T-helper 17 cell (primary cell): Measurements from ENCODE around the gene STK26. TPM values are rescaled to one million over a fixed set of nuclear protein-coding genes. Genes with fewer than 3 reads are reported as not detected.
"Not testable (repeated sequence)": the region's sequence is repeated elsewhere in the genome, so short reads cannot be mapped to it uniquely, and the experiment has no call there.

ENCODE experiments used
- ATAC-seq: fragments of 150-1000 bp; cut with Tn5 transposase; 2 replicates; pipeline ENCODE4 v1.10.0; 2021; ENCODE audit warnings: mild to moderate bottlenecking, moderate library complexity
- DNase-seq, 3 donors: peaks; one replicate each; pipeline versions ENCODE4 v3.0.0 to v3.0.0-alpha.2; 2020 to 2021
- H3K9me3 ChIP-seq: one replicate; pipeline ENCODE4 v1.7.0; 2013; ENCODE audit warnings: low read length, mild to moderate bottlenecking; ENCODE audit not compliant: control insufficient read depth, poor library complexity, severe bottlenecking
- H3K27ac Mint-ChIP-seq: one replicate; pipeline ENCODE4 v1.8.0; 2022; ENCODE audit warnings: mild to moderate bottlenecking, moderate library complexity, mixed read lengths
- H3K27me3 Mint-ChIP-seq: one replicate; pipeline ENCODE4 v1.8.0; 2022; ENCODE audit warnings: mixed read lengths
- H3K36me3 Mint-ChIP-seq: one replicate; pipeline ENCODE4 v1.8.0; 2022; ENCODE audit warnings: low read depth, mixed read lengths
- H3K4me1 Mint-ChIP-seq: one replicate; pipeline ENCODE4 v1.8.0; 2022; ENCODE audit warnings: mild to moderate bottlenecking, mixed read lengths
- H3K4me3 Mint-ChIP-seq: one replicate; pipeline ENCODE4 v1.8.0; 2022; ENCODE audit warnings: mild to moderate bottlenecking, moderate library complexity, mixed read lengths
- total RNA-seq, 4 donors: library from RNA in 2 of 4; stranded (reverse) in 2 of 4; gene quantifications; one replicate each; pipeline ENCODE4 v1.2.3 and lab custom pipeline; 2022 to 2026

Gene STK26
- total RNA-seq, result 10 to 100 TPM; 25.2 to 34.3 TPM
- 58.3 to 83.2 reads per million in 2 donors for total RNA-seq (lab: John Stamatoyannopoulos, UW)

DNA sequence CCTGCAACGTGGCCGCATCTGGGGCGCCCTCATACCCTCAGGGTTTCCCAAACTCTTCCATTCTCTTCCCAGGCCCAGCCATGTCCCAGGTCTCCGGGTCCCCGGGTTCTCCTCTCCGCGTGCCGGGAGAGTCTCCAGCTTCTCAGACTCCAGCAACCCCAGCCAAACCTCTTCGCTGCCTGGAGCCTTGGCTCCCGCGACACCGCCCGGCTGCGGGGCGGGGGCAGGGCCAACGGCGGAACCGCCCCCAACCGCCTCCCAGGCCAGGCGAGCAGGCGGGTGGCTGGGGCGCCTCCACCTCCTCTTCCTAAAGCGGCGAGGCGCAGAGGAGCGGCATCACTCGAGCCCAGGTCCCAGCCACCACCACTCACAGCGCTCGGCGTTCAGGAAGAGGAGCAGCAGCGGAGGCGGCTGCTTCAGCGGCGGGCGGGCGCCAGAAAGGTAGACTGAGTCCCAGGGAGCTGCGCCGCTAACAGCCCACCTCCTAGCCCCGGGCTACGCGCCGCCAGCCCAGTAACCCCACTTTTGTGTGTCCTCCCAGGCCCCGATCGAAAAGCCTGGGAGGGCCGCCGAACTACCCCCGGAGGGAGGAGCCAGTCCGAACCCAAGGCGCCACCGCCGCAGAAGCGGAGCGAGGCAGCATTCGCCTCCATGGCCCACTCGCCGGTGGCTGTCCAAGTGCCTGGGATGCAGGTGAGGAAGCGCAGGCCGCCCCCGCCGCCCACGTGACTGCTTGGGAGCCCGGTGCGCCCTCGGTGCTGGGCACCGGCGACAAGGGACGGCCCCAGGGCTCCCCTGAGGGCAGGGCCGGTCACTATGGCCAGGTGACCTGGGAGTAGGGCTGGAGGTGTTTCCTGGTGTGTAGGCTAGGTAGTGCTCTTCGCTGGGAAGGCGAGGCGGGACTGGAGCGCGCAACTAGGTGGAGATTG, at the start of gene STK26:
STK26 (plus strand) TSS at position 336 of the 929 bp plus-strand sequence; CDS start at position 652, 316 bp downstream.
- peak; percentile 61 to 68 (median 63) for DNase-seq
- Mint-ChIP-seq H3K4me1 (peaks cover 17% of the 10 kb centered on the region), H3K4me3 (peak within 1 kb of the TSS; percentile 92), H3K36me3 (no peaks in the 10 kb centered on the region), H3K27ac (peak within 1 kb of the TSS; percentile 78), H3K27me3 (no peaks in the 10 kb centered on the region)
- ATAC-seq, result peak; percentile 89
- H3K9me3 ChIP-seq, result no peaks in the 10 kb centered on the region

DNA sequence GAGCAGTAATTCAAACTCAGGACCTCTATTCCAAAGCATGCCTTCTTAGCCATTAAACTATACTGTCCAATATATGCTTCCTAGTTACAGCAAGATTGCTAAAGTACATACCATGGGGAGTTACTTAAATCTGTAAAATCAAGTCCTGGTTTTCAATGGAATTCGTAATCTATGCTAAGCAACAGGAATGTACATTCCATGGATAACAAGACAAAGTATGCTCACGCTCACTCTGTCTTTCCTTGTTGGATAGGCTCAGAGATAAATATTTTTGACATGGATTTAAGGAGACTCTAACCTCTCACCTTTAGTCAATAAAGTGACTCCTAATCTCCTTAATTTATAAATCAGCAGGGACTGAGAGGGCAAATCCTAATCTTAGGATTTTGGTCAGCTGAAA, 47.3 kb upstream of the STK26 start:
- Mint-ChIP-seq H3K4me3 (no peak overlapping the region), H3K36me3 (no peaks in the 10 kb centered on the region), H3K4me1 (no peaks in the 10 kb centered on the region), H3K27me3 (no peaks in the 10 kb centered on the region), H3K27ac (no peak overlapping the region)
- no peaks in the 10 kb centered on the region for H3K9me3 ChIP-seq
- no peak for ATAC-seq
- no peak for DNase-seq

- no peak for ATAC-seq
- H3K36me3 Mint-ChIP-seq, result no peaks in the 10 kb centered on the region
Measured at GRCh38 chrX:131977619-131978018, 45.5 kb upstream of the STK26 start.

GRCh38 chrX:131979116-131979515, 44.0 kb upstream of the STK26 start:
- ATAC-seq (no peak), DNase-seq (no peak)
- H3K9me3 ChIP-seq, result no peaks in the 10 kb centered on the region
- Mint-ChIP-seq H3K27me3 (no peaks in the 10 kb centered on the region), H3K27ac (no peak overlapping the region), H3K36me3 (no peaks in the 10 kb centered on the region), H3K4me3 (no peak overlapping the region), H3K4me1 (peaks cover 3% of the 10 kb centered on the region)

More at GRCh38 chrX:131977619-131978018, 45.5 kb upstream of the STK26 start:
- no peak for DNase-seq
- no peaks in the 10 kb centered on the region for H3K4me1 Mint-ChIP-seq
- H3K9me3 ChIP-seq, result no peaks in the 10 kb centered on the region
- H3K27me3 Mint-ChIP-seq, result no peaks in the 10 kb centered on the region
- H3K27ac Mint-ChIP-seq, result no peak overlapping the region
- H3K4me3 Mint-ChIP-seq, result no peak overlapping the region

DNA sequence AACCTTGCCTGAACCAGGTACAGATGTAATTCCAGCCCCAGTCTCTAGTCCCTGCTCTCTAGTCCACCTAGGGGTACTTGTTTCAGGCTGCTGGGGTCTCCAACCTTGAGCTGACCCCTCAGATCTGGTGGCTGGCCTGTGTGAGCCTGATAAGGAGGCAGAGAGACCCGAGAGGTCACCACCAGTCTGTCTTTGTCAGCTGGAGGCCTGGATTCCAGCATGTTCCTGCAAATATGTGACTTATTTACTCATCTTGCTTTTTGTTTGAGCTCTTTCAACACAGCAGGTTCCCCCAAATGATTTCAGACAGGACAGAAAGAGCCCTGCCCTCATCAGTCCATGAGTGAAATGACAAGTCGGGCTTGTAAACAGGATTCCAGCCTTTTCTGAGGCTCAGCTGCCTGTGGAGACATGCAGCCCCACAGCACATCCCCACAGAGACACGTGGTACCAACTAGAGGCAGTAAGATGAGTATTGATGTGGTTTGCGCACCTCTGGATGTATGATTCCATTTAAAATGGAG, 37.5 kb upstream of the STK26 start:
- H3K9me3 ChIP-seq, result no peaks in the 10 kb centered on the region
- H3K27me3 Mint-ChIP-seq, result no peaks in the 10 kb centered on the region
- DNase-seq (no peak), ATAC-seq (no peak)
- H3K27ac Mint-ChIP-seq, result peak overlapping the region; percentile 94
- peaks cover 27% of the 10 kb centered on the region for H3K4me1 Mint-ChIP-seq
- no peaks in the 10 kb centered on the region for H3K36me3 Mint-ChIP-seq
- no peak overlapping the region for H3K4me3 Mint-ChIP-seq

DNA sequence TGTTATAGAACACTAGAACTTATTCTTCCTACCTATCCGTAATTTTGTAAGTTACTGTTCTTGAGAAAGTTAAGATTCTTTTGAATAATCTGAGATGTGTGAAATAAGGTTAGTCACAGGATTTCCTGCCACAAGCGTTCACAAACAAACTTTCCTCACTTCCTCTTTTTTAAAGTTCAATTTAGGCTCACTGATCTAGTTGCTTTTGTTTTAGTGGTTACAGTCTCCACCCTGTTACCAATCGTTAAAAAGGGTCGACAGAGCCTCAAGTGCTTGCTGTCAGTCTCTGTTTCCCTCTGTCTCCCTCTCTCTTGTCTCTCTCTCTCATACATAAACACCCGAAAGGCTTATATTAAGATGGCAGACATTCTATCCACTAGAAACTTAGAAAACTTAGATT, 35.9 kb upstream of the STK26 start:
- DNase-seq (no peak), ATAC-seq (peak; percentile 96)
- Mint-ChIP-seq H3K4me1 (peaks cover 27% of the 10 kb centered on the region), H3K27me3 (no peaks in the 10 kb centered on the region), H3K36me3 (no peaks in the 10 kb centered on the region), H3K27ac (peak overlapping the region; percentile 94), H3K4me3 (peak overlapping the region; percentile 84)
- H3K9me3 ChIP-seq, result no peaks in the 10 kb centered on the region

- H3K27me3 Mint-ChIP-seq, result no peaks in the 10 kb centered on the region
- H3K27ac Mint-ChIP-seq, result no peak overlapping the region
- H3K4me3 Mint-ChIP-seq, result no peak overlapping the region
- no peaks in the 10 kb centered on the region for H3K36me3 Mint-ChIP-seq
- no peak for DNase-seq
- no peaks in the 10 kb centered on the region for H3K9me3 ChIP-seq
- no peak for ATAC-seq
- peaks cover 24% of the 10 kb centered on the region for H3K4me1 Mint-ChIP-seq
Measured at GRCh38 chrX:131988236-131988635, 34.9 kb upstream of the STK26 start.

DNA sequence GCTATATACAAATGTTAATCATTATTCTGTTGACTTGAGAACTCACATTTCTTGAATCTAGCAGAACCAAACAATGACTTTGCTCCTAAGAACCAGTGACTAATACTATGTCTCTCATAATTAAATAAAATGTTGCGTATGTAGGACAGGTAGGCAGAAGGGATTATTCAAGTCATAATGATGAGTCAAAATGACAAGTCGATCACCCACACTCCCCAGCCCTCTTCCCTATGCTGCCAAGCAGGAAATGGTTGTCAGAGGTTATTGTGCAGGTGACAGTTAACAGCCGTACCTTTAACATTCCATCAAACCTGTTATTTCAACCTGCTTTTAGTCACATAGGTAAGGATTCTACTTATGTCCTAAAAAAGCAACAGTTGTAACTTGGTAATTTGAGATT, 22.0 kb upstream of the STK26 start:
- Mint-ChIP-seq H3K27ac (no peak overlapping the region), H3K4me3 (no peak overlapping the region), H3K4me1 (peaks cover 9% of the 10 kb centered on the region), H3K27me3 (no peaks in the 10 kb centered on the region), H3K36me3 (no peaks in the 10 kb centered on the region)
- ATAC-seq, result no peak
- no peaks in the 10 kb centered on the region for H3K9me3 ChIP-seq
- no peak for DNase-seq

DNA sequence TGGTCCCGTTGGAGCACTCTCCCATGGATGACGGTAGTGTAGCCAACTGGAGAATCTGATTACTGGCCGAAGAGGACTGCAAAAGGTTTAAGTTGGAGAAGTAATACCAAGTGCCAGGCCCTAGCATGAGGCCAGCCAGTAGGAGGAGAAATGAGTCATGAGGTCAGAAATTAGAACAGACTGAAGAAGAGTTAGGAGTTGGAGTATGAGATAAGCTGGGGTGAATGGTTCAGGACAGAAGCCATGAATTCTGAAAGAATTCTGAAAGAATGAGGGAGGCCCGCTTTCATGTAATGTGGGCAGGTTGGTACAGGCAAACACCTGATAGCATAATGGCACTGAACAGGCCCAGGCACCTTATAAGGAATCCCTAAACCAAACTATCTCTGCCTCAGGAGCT, 18.4 kb upstream of the STK26 start:
- no peaks in the 10 kb centered on the region for H3K9me3 ChIP-seq

DNA sequence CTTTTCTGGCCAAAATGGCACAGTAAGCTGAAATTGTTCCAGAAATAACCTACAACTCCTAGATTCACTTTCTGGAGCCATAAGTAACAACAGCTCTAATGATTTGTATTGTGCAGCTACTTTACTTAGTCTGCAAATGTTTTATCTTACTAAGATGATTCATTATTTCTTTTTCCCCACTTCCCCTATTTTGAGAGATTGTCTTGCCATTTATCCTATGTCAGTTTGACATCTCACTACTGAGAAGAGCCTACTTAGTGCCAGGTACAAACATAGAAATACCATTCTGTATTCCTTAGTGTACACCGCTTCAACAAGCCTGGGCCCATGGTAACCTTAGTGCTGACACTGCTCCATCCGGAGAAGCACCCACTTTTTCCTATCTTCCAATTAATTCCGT, 13.8 kb upstream of the STK26 start:
- DNase-seq (no peak), ATAC-seq (no peak)
- Mint-ChIP-seq H3K36me3 (peaks cover 2% of the 10 kb centered on the region), H3K27ac (no peak overlapping the region), H3K27me3 (no peaks in the 10 kb centered on the region), H3K4me3 (no peak overlapping the region), H3K4me1 (peaks cover 3% of the 10 kb centered on the region)
- H3K9me3 ChIP-seq, result no peaks in the 10 kb centered on the region

More for the DNA sequence above, 18.4 kb upstream of the STK26 start:
- H3K4me1 Mint-ChIP-seq, result peaks cover 9% of the 10 kb centered on the region
- no peak overlapping the region for H3K4me3 Mint-ChIP-seq
- no peak for ATAC-seq
- no peak overlapping the region for H3K27ac Mint-ChIP-seq
- peaks cover 2% of the 10 kb centered on the region for H3K36me3 Mint-ChIP-seq
- DNase-seq, result no peak
- H3K27me3 Mint-ChIP-seq, result no peaks in the 10 kb centered on the region

GRCh38 chrX:132010213-132010612, 12.9 kb upstream of the STK26 start:
- not testable (repeated sequence) for H3K36me3 Mint-ChIP-seq, H3K9me3 ChIP-seq, ATAC-seq, H3K4me3 Mint-ChIP-seq, H3K27ac Mint-ChIP-seq, H3K4me1 Mint-ChIP-seq, DNase-seq, H3K27me3 Mint-ChIP-seq

DNA sequence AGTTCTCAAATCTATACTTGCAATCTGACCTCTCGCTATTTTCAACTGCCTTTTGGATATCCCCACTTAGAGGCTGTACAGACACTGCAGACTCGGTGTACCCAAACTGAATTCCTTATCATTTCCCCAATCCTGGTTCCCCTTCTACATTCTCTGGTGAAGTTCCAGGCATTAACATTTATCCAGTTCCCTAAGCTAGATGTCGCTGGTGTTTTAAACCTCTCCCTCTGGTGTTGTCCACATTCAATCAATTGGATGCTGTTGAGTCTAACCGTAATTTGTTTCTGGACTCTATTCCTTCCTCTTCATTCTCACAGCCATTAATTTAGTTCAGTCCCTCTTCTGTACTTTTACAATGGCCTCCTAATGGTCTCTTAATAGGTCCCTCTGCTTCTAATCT, 7.2 kb upstream of the STK26 start:
- H3K27ac Mint-ChIP-seq, result no peak overlapping the region
- no peak overlapping the region for H3K4me3 Mint-ChIP-seq
- no peaks in the 10 kb centered on the region for H3K27me3 Mint-ChIP-seq
- H3K36me3 Mint-ChIP-seq, result no peaks in the 10 kb centered on the region
- H3K9me3 ChIP-seq, result no peaks in the 10 kb centered on the region
- DNase-seq, result no peak
- H3K4me1 Mint-ChIP-seq, result peaks cover 4% of the 10 kb centered on the region
- ATAC-seq, result no peak

GRCh38 chrX:132016628-132017430, 6.3 kb upstream of the STK26 start:
- no peak for DNase-seq
- Mint-ChIP-seq H3K4me1 (peaks cover 7% of the 10 kb centered on the region), H3K27me3 (no peaks in the 10 kb centered on the region), H3K36me3 (no peaks in the 10 kb centered on the region), H3K4me3 (no peak overlapping the region), H3K27ac (no peak overlapping the region)
- no peak for ATAC-seq
- no peaks in the 10 kb centered on the region for H3K9me3 ChIP-seq
